GM12878 (cell line): ENCODE data around the gene NFE2L3. TPM values are rescaled to one million over a fixed set of nuclear protein-coding genes. Genes with fewer than 3 reads are reported as not detected.

ENCODE experiments used
- BHLHE40 ChIP-seq, 2 experiments: fragments of 450-650 bp in 1 of 2; IDR thresholded peaks; 2 replicates each; pipeline ENCODE4 v1.6.1; 2011 to 2017; ENCODE audit warnings: low read depth in 2 of 2, borderline replicate concordance in 1 of 2, improper control_type of control experiment in 1 of 2, low read length in 1 of 2, mild to moderate bottlenecking in 1 of 2
- MAX ChIP-seq: IDR thresholded peaks from 2 replicates; pipeline ENCODE4 v1.6.1; 2012; ENCODE audit warnings: low read depth, low read length, improper control_type of control experiment
- MEF2A ChIP-seq: IDR thresholded peaks from 2 replicates; pipeline ENCODE4 v1.6.1; 2011; ENCODE audit warnings: low read depth, mild to moderate bottlenecking, low read length, moderate library complexity; ENCODE audit not compliant: insufficient read depth
- NFIC ChIP-seq: IDR thresholded peaks from 2 replicates; pipeline ENCODE4 v1.6.1; 2012; ENCODE audit warnings: low read depth, mild to moderate bottlenecking, inconsistent platforms, low read length, moderate library complexity
- WRNIP1 ChIP-seq: IDR thresholded peaks from 2 replicates; pipeline ENCODE4 v1.6.1; 2011; ENCODE audit warnings: low read depth, low read length, improper control_type of control experiment, borderline replicate concordance
- ZNF687 ChIP-seq: fragments of 450-650 bp; IDR thresholded peaks from 2 replicates; pipeline ENCODE4 v1.6.1; 2017; ENCODE audit warnings: mild to moderate bottlenecking, moderate library complexity
- polyA plus RNA-seq, 11 experiments: library from polyadenylated mRNA; depleted of rRNA in 4 of 11; unstranded in 6 of 11; stranded (reverse) in 5 of 11; fragments of >200 nt; fragmentation: Nextera tagmentation in 4 of 11; fragmentation: Illumina TruSeq in 1 of 11; extraction: Ambion mirVana in 4 of 11; extraction: Trizol in 1 of 11; gene quantifications; 1 replicate in 1 of 11; 2 replicates in 10 of 11; pipeline versions ENCODE4 v1.2.1 to v1.2.3, GENCODE V29; 2011 to 2016; ENCODE audit warnings: inconsistent platforms in 2 of 11, missing spikeins in 2 of 11, low read depth in 1 of 11
- total RNA-seq, 4 experiments: library from RNA; depleted of rRNA in 3 of 4; stranded (reverse); fragments of >200 nt in 3 of 4; fragmentation: Illumina TruSeq in 1 of 4; extraction: Trizol in 1 of 4; gene quantifications; 2 replicates each; pipeline versions ENCODE4 v1.2.1 to v1.2.3, GENCODE V29; 2013 to 2021

The NFE2L3 gene
- total and polyA plus RNA-seq, 10 of the 15 experiments (the other 5 are each of a cell fraction or from before 2014, with no cell fraction given), result 4.4 to 34.9 (median 13.0) TPM

- 0 out of 2 replicates have a peak, but pooled peaks have one; percentile 20 for TF ChIP-seq ZNF687
- no peak for TF ChIP-seq MEF2A
- no peak for TF ChIP-seq MAX
- no peak for TF ChIP-seq NFIC
- no peak for TF ChIP-seq WRNIP1
- TF ChIP-seq BHLHE40 (IDR thresholded peaks at IDR 0.05; ENCODE audit: borderline replicate concordance in 1 of 2, low read depth in 2 of 2, low read length in 1 of 2), result no peak
Observed at GRCh38 chr7:26190417-26190869, 38.4 kb downstream of the NFE2L3 start (continued).
